ENCODE results near the gene PGAP2.

PGAP2 gene

GRCh38 chr11:3823303-3823702 is 14.9 kb downstream of the PGAP2 start:
- H3K27me3 ChIP-seq, result no peaks in the 10 kb centered on the region
- no peaks in the 10 kb centered on the region for H3K9me3 ChIP-seq
- no peaks in the 10 kb centered on the region for H3K4me1 ChIP-seq
- H3K4me3 ChIP-seq (ENCODE audit: low read depth, low read length), result no peak overlapping the region
- no peak for TF ChIP-seq CTCF (IDR thresholded peaks at IDR 0.05; ENCODE audit: low read depth, low read length)
- DNase-seq, result no peak
- no peaks in the 10 kb centered on the region for H3K36me3 ChIP-seq

DNA sequence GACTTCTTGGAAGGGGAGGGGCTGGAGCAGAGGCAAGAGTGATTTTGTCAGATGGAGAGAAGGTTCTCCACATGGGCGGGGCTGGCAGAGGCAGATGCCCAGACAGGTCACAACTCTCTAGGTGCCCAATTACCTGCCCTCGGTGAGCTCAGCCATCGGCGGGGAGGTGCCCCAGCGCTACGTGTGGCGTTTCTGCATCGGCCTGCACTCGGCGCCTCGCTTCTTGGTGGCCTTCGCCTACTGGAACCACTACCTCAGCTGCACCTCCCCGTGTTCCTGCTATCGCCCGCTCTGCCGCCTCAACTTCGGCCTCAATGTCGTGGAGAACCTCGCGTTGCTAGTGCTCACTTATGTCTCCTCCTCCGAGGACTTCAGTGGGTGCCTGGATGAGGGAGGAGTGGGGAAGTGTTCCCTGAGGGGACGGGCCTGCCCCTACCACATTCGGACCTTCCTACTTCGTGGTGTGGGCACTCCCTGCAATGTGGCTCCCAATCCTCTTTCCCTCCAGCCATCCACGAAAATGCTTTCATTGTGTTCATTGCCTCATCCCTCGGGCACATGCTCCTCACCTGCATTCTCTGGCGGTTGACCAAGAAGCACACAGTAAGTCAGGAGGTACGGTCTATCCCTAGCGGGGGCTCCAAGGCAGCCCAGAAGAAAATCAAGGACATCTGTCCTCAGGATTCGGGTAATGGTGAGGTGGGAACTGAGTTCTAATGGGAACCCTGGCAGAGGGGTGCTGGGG is 15.6 kb downstream of the PGAP2 start:
- DNase-seq, result no peak
- H3K27me3 ChIP-seq, result no peaks in the 10 kb centered on the region
- no peaks in the 10 kb centered on the region for H3K4me1 ChIP-seq
- no peak overlapping the region for H3K4me3 ChIP-seq (ENCODE audit: low read depth, low read length)
- no peak for TF ChIP-seq CTCF (IDR thresholded peaks at IDR 0.05; ENCODE audit: low read depth, low read length)
- no peaks in the 10 kb centered on the region for H3K36me3 ChIP-seq
- no peaks in the 10 kb centered on the region for H3K9me3 ChIP-seq

GRCh38 chr11:3824714-3825472 is 16.5 kb downstream of the PGAP2 start:
- peak; percentile 73 for TF ChIP-seq CTCF (IDR thresholded peaks at IDR 0.05; ENCODE audit: low read depth, low read length)
- Histone ChIP-seq H3K27me3 (no peaks in the 10 kb centered on the region), H3K9me3 (no peaks in the 10 kb centered on the region), H3K4me3 (ENCODE audit: low read depth, low read length) (no peak overlapping the region), H3K36me3 (no peaks in the 10 kb centered on the region), H3K4me1 (no peaks in the 10 kb centered on the region)
- DNase-seq, result peak; percentile 68

GRCh38 chr11:3825473-3826154 is 17.3 kb downstream of the PGAP2 start:
- H3K4me1 ChIP-seq, result no peaks in the 10 kb centered on the region
- no peak overlapping the region for H3K4me3 ChIP-seq (ENCODE audit: low read depth, low read length)
- H3K36me3 ChIP-seq, result no peaks in the 10 kb centered on the region
- DNase-seq, result no peak
- TF ChIP-seq CTCF (IDR thresholded peaks at IDR 0.05; ENCODE audit: low read depth, low read length), result no peak
- H3K27me3 ChIP-seq, result no peaks in the 10 kb centered on the region
- H3K9me3 ChIP-seq, result no peaks in the 10 kb centered on the region

DNA sequence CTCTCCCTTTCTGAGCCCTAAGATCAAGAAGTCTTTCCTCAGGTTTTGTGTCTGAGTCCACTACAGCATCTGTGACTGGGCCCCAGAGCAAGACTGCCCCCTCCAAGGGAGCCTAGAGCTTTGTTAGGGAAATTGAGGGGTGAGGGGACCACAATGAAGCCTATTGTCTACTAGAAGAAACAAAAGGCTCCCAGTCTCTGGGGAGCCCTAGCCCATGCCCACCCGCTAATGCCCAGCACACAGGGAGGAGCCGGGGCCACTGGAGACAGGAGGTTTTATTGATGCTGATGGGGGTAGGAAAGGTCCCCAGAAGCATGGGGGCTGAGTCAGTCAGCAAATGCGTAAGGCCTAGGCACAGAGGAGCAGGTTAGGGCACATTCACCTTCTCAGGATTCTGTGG is 18.4 kb downstream of the PGAP2 start:
- Histone ChIP-seq H3K36me3 (no peaks in the 10 kb centered on the region), H3K27me3 (no peaks in the 10 kb centered on the region), H3K4me3 (ENCODE audit: low read depth, low read length) (no peak overlapping the region), H3K4me1 (no peaks in the 10 kb centered on the region), H3K9me3 (no peaks in the 10 kb centered on the region)
- TF ChIP-seq CTCF (IDR thresholded peaks at IDR 0.05; ENCODE audit: low read depth, low read length), result no peak
- no peak for DNase-seq
